GM12891 (cell line): ENCODE measurements around the gene TSPAN15.

Experiments used
- PAX5 ChIP-seq: IDR thresholded peaks from 2 replicates; pipeline ENCODE4 v1.6.1; 2011; ENCODE audit warnings: low read length, moderate library complexity, mild to moderate bottlenecking; ENCODE audit not compliant: insufficient read depth, severe bottlenecking
- POLR2AphosphoS5 ChIP-seq: IDR thresholded peaks from 2 replicates; pipeline ENCODE4 v1.6.1; 2011; ENCODE audit warnings: low read depth, low read length, control low read depth

DNA sequence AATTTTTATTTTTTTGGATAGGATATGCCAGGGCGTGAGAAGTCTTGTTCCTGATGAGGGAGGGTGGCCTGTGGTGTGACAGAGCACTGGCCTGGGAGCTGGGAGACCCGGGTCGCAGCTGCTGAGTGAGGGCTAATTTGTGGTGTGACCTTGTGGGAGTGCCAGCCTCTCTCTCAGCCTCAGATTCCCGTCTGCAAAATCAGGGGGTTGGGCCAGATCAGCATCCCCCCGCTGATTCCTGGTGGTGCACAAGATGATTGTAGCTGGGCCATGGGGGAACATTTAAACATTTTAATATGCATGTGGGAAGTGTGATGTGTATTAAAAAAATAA is 14.9 kb downstream of the TSPAN15 start:
- TF ChIP-seq POLR2AphosphoS5 = no peak
- TF ChIP-seq PAX5 = no peak
